HS-27A (cell line): ENCODE data around the gene RND2.

Experiments used
- DNase-seq: peaks from one replicate; pipeline ENCODE4 v3.0.0-alpha.2; 2012; ENCODE audit warnings: low read depth, missing footprints

Gene RND2

DNA sequence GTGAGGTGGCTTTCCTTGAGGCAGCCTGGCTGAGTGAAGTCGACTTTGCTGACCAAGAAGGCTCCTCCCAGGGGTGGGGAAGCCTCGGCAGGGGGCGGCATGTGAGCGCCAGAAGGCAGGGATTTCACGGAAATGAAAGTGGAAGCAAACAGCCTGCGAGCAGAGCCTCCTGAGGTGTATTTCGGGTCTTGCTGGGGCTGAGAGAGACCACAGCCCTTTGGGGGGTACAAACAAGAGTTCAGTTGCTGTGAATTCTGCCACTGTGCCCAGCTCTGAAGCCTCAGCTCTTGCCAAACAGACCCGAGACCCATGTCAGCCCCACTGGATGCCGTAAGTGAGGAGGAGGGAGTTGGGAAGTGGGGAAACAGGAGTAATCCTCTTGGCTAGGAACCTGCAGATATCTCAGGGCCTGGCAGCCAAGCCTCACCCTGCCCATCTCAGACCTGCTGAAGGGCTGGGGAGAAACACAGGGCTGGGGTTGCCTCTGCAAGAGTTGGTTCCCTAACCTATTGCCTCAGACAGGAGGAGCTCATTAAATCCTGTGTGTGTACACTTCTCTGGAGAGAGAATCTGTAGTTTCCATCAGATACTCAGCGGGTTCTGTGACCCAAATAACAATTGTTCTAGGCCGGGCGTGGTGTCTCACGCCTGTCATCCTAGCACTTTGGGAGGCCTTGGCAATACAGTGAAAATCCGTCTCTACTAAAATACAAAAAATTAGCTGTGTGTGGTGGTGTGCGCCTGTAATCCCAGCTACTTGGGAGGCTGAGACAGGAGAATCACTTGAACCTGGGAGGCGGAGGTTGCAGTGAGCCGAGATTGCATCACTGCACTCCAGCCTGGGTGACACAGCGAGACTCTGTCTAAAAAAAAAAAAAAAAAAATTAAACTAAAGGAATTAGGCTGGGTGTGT lies 18.1 kb upstream of the RND2 start, which contains the start of gene IFI35:
Gene IFI35 (plus strand): TSS at position 146 of the 913 bp plus-strand sequence. CDS start 164 bp downstream, at position 310.
- no peak for DNase-seq

GRCh38 chr17:43010667-43011308 lies 14.2 kb upstream of the RND2 start:
- no peak for DNase-seq

DNA sequence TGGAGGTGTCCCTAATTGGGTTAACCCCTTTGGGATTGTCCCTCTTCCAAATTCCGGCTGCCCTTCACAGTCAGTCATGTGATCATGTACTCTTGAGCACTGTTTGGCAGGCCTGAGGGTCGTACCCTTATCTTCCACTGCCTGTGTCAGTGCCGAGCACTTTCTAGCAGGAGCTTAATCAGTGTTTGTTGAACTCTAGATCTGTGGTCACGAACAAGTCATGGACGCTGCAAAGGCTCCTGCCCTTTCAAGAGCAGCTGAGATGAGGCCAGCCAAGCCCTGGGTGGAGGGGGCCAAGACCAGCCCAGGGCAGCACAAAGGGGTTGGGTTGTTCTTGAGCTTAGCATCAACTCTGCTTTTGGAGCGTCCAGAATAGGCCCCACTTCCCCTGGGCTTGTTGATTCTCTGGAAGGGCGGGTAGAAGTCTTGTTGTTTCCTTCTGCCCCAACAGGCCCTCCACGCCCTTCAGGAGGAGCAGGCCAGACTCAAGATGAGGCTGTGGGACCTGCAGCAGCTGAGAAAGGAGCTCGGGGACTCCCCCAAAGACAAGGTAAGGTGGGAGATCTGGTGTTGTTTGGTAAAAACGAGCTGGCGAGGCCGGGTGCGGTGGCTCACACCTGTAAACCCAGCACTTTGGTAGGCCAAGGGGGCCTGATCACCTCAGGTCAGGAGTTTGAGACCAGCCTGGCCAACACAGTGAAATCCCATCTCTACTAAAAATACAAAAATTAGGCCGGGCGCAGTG lies 13.1 kb upstream of the RND2 start:
- no peak for DNase-seq

- DNase-seq = no peak
Observed at GRCh38 chr17:43013296-43013695, 11.7 kb upstream of the RND2 start.

- DNase-seq = no peak
Observed at GRCh38 chr17:43014020-43014648, 10.9 kb upstream of the RND2 start.

DNA sequence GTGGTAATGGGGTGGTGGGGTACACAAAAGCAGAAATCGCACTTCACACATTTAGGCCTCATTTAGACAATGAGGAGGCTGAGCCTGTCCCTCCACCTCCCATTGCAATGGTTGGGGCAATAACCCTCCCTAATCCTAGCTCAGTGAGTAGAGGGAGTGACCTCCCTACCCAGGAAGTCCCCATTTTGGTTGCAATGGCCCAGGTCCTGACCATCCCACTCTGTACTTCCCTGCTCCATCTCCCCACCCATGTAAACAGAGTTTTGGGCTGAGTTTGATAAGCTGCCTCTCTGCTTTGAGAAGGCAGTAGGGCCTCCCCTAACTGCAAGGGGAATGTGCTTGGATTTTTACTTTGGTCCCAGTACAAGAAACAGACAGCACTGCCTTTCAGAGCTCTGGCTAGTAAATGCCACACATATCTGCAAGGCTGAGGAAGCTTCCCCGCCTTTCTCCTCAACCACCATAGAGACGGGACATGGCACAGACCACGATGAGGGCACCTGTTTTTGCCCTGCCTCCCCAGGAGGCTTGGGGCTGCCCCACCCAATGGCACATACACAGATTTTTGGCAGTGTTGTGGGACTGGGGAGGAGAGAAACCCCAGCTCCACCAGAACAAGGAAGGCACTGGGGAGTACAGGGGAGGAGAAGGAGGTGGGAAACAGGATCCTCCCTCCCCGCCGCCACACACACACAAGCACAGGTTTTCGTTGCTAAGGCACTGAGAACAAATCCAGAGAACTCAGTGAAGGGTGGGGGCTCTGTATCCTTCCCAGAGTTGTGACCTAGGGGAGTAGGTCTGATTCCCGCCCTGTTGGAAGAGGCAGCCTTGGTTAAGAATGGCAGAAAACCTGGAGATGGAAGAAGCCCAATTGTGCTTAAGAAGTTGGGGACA lies 10.1 kb upstream of the RND2 start:
- no peak for DNase-seq

- DNase-seq = no peak
Observed at GRCh38 chr17:43015579-43015978, 9.5 kb upstream of the RND2 start.

DNA sequence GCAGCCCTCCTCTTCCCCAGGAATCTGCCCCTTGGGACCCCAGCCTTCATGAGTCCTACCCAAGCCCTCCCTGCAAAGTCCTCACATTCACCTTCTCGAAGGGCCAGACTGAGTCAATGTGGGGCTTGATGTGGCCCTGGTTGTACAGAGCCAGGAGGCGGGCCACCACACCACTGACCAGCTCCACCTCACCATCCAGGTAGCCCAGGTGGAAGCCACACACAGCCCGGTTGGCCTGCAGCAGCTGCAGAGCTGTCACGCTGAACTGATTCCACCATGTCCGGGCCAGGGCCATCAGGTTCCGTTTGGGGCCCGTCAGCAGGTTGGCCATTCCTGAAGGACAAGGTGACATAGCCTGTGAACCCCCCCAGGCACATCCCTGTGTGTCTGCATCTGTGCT lies 8.8 kb upstream of the RND2 start:
- no peak for DNase-seq

GRCh38 chr17:43018008-43018853 lies 6.8 kb upstream of the RND2 start:
- no peak for DNase-seq

- no peak for DNase-seq
Observed at GRCh38 chr17:43018932-43019331, 6.1 kb upstream of the RND2 start.

DNA sequence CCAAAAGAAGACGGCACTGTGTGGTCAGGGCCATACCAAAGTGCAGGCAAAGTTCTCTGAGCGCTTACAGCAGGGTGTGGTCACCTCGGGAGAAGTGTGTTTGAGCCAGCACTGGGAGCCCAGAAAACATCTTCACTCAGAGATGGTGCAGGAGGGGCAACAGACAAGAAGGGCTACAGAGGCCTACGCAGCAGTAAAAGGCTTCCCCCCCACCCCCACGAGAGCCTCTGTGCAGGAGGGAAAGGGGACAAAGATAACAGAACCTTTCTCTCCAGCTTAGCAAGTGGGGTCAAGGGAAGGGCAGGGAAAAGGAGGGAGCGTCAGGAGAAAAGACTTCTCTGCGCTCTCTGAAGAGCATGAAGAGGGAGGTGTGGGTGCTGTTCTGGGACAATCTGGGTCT lies 5.6 kb upstream of the RND2 start:
- DNase-seq = no peak

DNA sequence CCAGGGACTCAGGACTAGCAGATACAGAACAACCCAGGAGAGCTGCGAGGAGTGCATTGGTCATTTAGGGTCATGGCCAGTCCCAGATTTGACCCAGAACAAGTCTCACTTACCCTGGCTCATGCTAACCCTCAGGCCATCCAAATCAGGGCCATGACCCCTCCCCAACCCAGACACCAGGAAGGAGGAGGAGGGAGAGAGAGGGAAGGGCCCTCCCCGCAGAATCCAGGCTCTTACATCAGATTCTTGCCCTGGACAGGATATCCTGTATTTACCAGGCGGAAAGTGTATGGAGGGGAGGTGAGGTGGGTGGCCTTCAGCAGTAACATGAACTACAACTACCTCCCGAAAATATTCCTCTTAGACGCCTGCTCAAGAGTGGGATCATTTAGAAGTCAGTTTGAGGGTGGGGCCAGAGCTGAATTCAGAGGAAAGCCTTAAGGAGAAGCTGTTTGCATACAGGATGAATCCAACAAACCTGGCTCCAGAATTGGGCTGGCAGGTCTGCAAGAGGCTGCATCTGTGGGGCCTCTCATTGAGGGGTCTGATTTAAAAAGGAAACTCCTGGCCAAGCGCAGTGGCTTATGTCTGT lies 4.9 kb upstream of the RND2 start:
- no peak for DNase-seq

DNA sequence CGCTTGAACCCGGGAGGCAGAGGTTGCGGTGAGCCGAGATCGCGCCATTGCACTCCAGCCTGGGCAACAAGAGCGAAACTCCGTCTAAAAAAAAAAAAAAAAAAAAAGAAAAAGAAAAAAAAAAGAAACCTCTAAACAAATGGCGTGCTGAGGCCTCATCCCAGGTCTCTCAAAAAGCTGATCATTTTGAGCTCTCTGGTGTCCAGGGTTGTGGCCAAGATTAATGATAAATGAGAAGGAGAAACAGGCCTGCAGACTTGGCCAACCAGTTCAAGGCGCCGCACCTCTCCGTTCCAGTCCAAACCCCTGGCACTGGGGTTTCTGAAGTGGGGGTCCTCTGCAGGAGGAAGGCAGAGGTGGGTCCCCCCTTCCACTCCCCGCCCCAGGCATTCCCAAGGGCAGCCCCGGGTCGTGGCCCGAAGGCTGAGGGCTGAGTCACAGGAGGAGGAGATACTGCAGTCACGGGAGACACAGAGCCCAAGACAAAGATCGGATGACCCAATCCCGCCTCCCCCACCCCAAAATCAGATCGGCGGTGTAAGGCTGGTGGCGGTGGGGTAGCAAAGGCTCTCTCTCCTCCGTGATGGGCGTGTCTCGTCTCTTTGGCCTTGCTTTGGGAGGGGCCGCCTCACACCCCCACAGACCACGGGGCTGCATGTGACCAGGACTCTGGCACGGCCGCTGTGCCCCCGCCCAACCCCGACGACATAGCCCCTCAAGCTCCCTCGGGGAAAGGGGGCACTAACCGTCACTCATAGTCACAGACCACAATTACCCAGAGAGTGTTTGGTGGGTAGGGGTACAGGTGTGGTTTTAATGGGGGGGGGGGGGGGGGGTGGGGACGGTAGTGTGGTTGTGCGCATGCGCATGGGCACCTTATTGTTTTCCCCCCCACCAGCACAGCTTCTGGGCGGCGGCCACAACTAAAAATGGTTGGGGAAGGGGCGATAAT lies 4.0 kb upstream of the RND2 start:
- DNase-seq = no peak

GRCh38 chr17:43021741-43022512 lies 3.1 kb upstream of the RND2 start, which contains the start of gene VAT1:
VAT1 (minus strand) TSS chr17:43022385; CDS start chr17:43022322, 63 bp downstream.
- DNase-seq = no peak

DNA sequence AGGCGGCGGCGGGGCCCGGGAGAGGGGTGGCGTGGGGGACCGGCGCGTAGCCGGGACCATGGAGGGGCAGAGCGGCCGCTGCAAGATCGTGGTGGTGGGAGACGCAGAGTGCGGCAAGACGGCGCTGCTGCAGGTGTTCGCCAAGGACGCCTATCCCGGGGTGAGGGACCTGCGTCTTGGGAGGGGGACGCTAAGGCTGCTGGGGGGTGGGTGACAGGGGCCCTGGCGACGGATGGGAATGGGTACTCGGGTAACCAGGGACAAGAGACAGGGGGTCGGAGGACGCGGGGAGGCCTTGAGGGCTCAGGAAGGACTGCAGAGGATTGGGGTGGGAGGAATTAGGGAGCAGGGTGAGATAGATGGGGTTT lies 243 bp downstream of the RND2 start:
- no peak for DNase-seq

GRCh38 chr17:43025766-43026537 lies 921 bp downstream of the RND2 start:
- DNase-seq = no peak

DNA sequence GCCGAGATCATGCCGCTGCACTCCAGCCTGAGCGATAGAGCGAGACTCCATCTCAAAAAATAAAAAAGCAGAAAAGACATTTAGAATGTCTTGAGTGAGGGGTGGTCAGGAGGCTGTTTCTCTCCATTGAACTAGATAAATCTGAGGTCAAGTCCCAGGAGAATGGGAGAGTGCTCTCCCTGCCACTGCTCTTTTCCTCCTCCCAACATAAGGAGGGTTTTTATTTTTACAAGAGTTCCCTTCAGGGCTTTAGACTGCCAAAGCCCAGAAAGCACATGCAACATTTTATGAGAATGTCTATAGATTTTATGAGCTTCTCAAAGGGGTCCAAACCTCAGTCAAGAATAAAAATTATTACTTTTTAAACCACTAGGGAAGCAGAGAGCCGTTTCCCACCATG lies 1.6 kb downstream of the RND2 start:
- DNase-seq = no peak
